Kidney (tissue), 14 donors: Measurements from ENCODE around the gene FCN1. TPM values are rescaled to one million over a fixed set of nuclear protein-coding genes. Genes with fewer than 3 reads are reported as not detected.

ENCODE experiments used
- DNase-seq, 5 donors: peaks; one replicate each; pipeline ENCODE4 v3.0.0-alpha.2; 2013 to 2020
- FAIRE-seq: peaks from 2 replicates; lab custom pipeline; 2012; peaks lifted over from hg19 to GRCh38; lab: Jason Lieb, UNC
- H3K27ac ChIP-seq, 2 donors: one replicate each; pipeline ENCODE4 v1.7.0; 2013; ENCODE audit warnings: low read depth in 2 of 2, low read length in 2 of 2, inconsistent platforms in 1 of 2
- H3K27me3 ChIP-seq: one replicate; pipeline ENCODE4 v1.7.1; 2013; ENCODE audit warnings: low read length, inconsistent platforms; ENCODE audit not compliant: control insufficient read depth, insufficient read depth
- H3K36me3 ChIP-seq, 3 donors: one replicate each; pipeline versions ENCODE4 v1.7.0 to v1.7.1; 2013; ENCODE audit warnings: low read length in 3 of 3, control low read depth in 1 of 3, inconsistent platforms in 1 of 3; ENCODE audit not compliant: insufficient read depth in 3 of 3, control insufficient read depth in 2 of 3
- H3K4me1 ChIP-seq, 3 donors: one replicate each; pipeline versions ENCODE4 v1.7.0 to v1.7.1; 2013; ENCODE audit warnings: low read length in 3 of 3, inconsistent platforms in 1 of 3, low read depth in 1 of 3; ENCODE audit not compliant: control insufficient read depth in 2 of 3, insufficient read depth in 2 of 3
- H3K4me3 ChIP-seq, 3 donors: one replicate each; pipeline versions ENCODE4 v1.7.0 to v1.8.1; 2013; ENCODE audit warnings: low read length in 3 of 3, control low read depth in 1 of 3, inconsistent platforms in 1 of 3
- H3K9ac ChIP-seq, 3 donors: one replicate each; pipeline versions ENCODE4 v1.7.0 to v1.7.1; 2013; ENCODE audit warnings: low read length in 3 of 3, control low read depth in 1 of 3, inconsistent platforms in 1 of 3
- H3K9me3 ChIP-seq, 3 donors: one replicate each; pipeline versions ENCODE4 v1.7.0 to v1.7.1; 2013; ENCODE audit warnings: low read length in 3 of 3, control low read depth in 1 of 3, inconsistent platforms in 1 of 3; ENCODE audit not compliant: control insufficient read depth in 2 of 3, insufficient read depth in 1 of 3
- intact Hi-C: fragments of 100-400 bp; cut with DNase I; formaldehyde crosslinking; loops from one replicate; pipeline ENCODE4 v1.11.1; 2022
- polyA plus RNA-seq: library from polyadenylated mRNA; stranded (reverse); fragments of 350-450 nt; fragmentation: Illumina TruSeq; extraction: RNeasy Lipid Tissue Mini Kit (QIAGEN cat#74804); gene quantifications from one replicate; pipeline ENCODE4 v1.2.3, GENCODE V29; 2014; ENCODE audit warnings: low read depth, low replicate concordance; ENCODE audit not compliant: insufficient read depth
- total RNA-seq: library from RNA; stranded (reverse); fragmentation: NEBNext Ultra II Directional; extraction: Animal tissue kit (Norgen Biotek cat#: 25700); gene quantifications from one replicate; pipeline ENCODE4 v1.2.1, GENCODE V29; 2021
- TF ChIP-seq, protein P1 (sequence below): IDR thresholded peaks from 3 replicates; pipeline ENCODE4 v1.5.1; 2012; ENCODE audit warnings: mild to moderate bottlenecking, moderate library complexity, borderline replicate concordance; ENCODE audit not compliant: insufficient read depth; ENCODE audit errors: extremely low read depth
- donor health status: control.
- donor health status: control.
- donor health status: control.
- donor health status: control.
- donor health status: control.
- donor health status: DM: yes; HTN: yes; CAD: no.
- donor health status: Normal renal cell carcinoma (clear cell type).

Gene FCN1
- total and polyA plus RNA-seq, 2 donors from 2014 or later = 3.2 to 13.0 TPM

DNA sequence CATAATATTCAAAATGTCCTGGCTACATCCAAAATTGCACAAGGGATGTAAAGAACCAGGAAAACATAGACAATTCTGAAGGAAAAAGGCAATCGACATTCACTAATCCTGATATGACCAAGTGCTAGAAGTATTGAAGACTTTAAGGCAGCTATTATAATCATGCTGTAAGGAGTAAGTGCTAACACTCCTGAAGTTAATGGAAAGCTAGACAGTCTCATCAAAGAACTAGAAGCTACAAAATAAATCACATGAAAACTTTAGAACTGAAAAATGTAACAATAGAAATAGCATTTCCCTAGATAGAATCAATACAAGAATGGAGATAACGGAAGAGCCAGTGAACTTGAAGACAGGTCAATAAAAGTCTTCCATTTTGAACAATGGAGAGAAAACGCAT, 18.5 kb downstream of the FCN1 start:
- TF ChIP-seq, protein P1, sequence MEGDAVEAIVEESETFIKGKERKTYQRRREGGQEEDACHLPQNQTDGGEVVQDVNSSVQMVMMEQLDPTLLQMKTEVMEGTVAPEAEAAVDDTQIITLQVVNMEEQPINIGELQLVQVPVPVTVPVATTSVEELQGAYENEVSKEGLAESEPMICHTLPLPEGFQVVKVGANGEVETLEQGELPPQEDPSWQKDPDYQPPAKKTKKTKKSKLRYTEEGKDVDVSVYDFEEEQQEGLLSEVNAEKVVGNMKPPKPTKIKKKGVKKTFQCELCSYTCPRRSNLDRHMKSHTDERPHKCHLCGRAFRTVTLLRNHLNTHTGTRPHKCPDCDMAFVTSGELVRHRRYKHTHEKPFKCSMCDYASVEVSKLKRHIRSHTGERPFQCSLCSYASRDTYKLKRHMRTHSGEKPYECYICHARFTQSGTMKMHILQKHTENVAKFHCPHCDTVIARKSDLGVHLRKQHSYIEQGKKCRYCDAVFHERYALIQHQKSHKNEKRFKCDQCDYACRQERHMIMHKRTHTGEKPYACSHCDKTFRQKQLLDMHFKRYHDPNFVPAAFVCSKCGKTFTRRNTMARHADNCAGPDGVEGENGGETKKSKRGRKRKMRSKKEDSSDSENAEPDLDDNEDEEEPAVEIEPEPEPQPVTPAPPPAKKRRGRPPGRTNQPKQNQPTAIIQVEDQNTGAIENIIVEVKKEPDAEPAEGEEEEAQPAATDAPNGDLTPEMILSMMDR = no peak
- intact Hi-C loops = no loop called here
- H3K4me1 ChIP-seq = no peaks in the 10 kb centered on the region
- H3K4me3 ChIP-seq = no peak overlapping the region
- H3K27me3 ChIP-seq = no peaks in the 10 kb centered on the region
- H3K27ac ChIP-seq = no peak overlapping the region
- DNase-seq (no peak), FAIRE-seq (no peak)
- H3K36me3 ChIP-seq = no peaks in the 10 kb centered on the region
- H3K9me3 ChIP-seq = peaks cover 0 to 6% (median 2%) of the 10 kb centered on the region in 3 donors
- H3K9ac ChIP-seq = no peak overlapping the region

DNA sequence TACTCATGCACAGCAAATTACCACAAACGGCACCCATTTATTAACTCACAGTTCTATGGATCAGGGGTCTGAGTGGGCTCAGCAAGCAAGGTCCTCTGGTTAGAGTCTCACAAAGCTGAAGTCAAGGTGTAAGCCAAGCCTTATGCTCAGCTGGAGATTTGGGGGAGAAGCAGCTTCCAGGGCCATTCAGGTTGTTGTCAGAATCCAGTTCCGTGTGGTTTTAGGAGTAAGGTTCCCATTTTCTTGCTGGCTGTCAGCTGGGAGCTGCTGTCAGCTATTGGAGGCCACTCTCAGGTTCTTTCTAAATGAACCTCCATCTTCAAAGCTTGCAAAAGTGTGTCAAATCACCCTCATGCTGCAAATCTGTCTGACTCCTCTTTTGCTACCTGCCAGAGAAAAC, 19.4 kb downstream of the FCN1 start:
- TF ChIP-seq, protein P1 = no peak
- H3K9ac ChIP-seq = no peak overlapping the region
- H3K27ac ChIP-seq = peak overlapping the region in 1 of 2 donors; percentile 8
- intact Hi-C loops = no loop called here
- DNase-seq (no peak), FAIRE-seq (no peak)
- H3K36me3 ChIP-seq = no peaks in the 10 kb centered on the region
- H3K4me3 ChIP-seq = no peak overlapping the region
- no peaks in the 10 kb centered on the region for H3K4me1 ChIP-seq
- no peaks in the 10 kb centered on the region for H3K27me3 ChIP-seq
- H3K9me3 ChIP-seq = peaks cover 0 to 6% (median 2%) of the 10 kb centered on the region in 3 donors

DNA sequence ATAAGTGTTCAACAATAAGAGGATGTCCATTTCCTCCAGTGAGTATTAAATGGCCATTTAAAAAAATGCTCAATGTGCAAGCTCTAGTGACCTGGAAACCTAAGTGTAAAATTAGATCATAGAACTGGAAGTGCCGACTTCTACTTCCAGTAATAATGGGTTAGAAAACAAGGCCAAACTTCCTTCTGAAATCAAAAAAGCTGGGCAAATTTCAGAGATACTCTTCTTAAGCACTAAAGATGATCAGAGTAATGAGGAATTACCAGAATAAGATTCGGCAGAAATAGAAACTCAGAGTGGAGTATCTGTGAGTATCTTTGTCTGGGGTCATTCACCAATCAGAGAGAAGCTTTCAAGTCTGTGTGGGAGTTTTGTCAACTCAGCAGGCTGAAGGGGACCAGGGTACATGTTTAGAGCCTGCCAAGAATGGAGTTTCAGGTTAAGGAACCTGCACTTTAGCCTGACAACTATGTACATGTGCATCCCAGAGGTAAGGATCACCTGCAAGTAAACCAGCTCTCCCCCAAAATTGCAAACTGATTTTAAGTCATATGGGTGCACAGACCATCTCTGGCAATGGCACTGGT, 20.0 kb downstream of the FCN1 start:
- Histone ChIP-seq H3K36me3 (no peaks in the 10 kb centered on the region), H3K27me3 (no peaks in the 10 kb centered on the region), H3K4me3 (no peak overlapping the region), H3K9me3 (peaks cover 0 to 6% (median 2%) of the 10 kb centered on the region in 3 donors), H3K9ac (no peak overlapping the region), H3K4me1 (no peaks in the 10 kb centered on the region), H3K27ac (peak overlapping the region in 1 of 2 donors; percentile 8)
- no peak for DNase-seq
- no peak for FAIRE-seq
- TF ChIP-seq, protein P1 = no peak
- intact Hi-C loops = no loop called here
